Posterior cingulate gyrus (tissue), 11 donors: ENCODE data around the gene RAD51B.
A peak's percentile ranks its signal among the peaks of the same experiment; 100 is the strongest.

ENCODE experiments used
- DNase-seq, 10 donors: peaks; one replicate each; pipeline versions ENCODE4 v3.0.0 to v3.0.0-alpha.2; 2020 to 2021; ENCODE audit warnings: mixed read lengths in 3 of 10
- intact Hi-C: fragments of 100-400 bp; cut with DNase I; formaldehyde crosslinking; loops from one replicate; pipeline ENCODE4 v1.15.1; 2023

The RAD51B gene

DNA sequence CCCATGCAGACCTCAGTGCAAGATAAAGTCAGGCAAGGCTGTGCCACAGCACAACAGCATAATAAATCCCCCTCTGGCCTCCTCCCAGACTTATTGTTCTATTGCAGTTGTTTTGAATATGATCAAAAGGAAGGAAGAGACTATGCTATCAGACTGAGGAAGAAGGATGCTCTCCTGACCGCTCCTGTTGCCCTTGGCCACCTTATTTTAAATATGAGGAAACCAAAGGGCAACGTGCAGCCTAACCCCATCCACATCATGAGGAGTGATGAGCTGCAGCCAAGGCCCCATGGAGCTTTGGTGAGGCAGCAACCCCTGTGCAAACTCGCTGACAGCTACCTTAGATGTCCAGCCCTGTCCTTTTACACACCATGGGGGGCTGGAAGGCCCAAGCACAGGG is 681.6 kb downstream of the RAD51B start:
- no peak for DNase-seq
- intact Hi-C loops = no loop called here

DNA sequence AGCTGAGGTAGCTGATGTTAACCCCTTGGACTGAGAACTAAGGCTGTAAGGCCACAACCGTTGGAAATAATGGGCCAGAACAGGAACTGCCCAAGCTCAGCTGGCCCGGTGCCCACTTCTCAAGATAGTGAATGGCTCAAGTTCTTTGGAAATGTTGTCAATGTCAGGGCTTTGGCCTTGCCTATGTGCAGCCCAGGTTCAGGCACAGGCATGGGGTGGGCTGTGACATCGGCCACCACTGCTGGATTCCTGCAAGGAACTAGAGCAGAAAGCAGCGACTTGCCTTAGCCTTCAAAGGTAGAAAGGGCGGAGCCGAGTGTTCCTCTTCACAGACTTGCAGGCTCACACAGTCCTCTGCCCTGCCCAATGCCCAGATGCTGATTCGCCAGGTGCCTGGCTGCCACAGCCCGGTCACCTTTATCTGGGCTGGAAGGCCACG is 682.1 kb downstream of the RAD51B start:
- intact Hi-C loops = no loop called here
- no peak for DNase-seq

DNA sequence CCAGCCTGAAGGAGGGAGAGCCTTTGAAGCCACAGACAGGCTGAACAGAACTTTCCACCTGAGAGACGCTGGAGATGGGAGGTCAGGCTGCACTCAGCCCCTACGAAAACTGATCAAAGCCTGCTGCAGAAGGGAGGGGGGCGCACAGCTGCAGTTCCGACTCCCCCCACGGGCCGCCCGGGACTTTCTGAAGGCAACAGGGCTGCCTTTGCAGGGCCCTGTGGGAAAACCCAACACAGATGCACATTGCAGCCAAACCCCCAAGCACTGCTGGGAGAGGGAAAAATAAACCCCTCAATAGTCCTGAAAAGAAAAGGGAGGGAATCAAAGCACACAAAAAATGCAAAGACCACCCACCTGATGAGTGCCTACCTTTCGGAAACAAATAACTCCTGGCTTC is 682.7 kb downstream of the RAD51B start:
- no peak for DNase-seq
- intact Hi-C loops = no loop called here

DNA sequence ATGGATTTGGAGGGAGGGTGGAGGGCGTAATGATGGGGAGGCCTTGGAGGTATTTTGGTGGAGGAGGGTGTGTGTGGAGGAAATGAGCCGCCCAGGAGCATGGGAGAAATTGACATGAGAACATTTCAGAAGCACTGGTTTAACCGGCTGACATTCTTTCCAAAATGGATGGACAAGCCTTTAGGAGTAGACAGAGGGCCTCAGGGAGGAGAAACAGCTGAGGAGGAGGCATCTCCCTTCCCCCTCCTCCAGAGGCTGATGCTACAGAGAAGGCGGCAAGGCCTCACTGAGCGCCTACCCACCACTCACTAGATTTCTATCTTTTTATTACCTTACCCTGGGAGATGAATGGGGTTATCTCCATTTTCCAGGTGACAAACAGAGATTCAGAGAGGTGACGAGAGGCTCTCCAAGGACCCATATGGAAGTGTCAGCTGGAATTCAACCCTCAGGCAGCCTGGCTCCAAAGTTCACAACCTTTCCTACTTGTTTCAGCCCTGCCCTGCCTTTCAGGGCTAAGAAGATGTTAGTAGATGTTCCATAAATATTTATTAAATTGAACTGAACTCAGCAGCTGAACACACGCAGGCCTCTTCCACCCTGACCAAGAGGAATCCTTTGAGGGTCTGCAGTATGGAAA is 683.7 kb downstream of the RAD51B start:
- intact Hi-C loops = no loop called here
- DNase-seq = no peak

DNA sequence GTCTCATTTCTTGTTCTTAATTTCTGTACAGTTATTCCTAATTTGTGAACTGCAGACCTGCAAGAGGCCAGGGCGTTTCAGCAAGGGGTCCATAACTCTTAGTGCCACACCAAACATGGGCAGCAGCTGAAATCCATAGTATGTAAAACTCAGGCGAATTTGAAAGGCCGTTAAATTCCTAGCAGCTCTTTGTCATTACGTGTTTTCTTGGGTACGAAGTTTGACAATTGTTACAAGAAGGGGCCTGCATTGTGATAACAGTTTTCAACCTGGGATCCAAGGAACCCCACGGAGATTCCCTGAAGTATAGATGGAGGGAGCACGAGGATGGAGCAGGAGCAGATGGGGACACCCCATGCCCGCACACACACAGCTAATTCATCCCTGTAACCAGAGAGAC is 685.3 kb downstream of the RAD51B start:
- no peak for DNase-seq
- intact Hi-C loops = no loop called here

DNA sequence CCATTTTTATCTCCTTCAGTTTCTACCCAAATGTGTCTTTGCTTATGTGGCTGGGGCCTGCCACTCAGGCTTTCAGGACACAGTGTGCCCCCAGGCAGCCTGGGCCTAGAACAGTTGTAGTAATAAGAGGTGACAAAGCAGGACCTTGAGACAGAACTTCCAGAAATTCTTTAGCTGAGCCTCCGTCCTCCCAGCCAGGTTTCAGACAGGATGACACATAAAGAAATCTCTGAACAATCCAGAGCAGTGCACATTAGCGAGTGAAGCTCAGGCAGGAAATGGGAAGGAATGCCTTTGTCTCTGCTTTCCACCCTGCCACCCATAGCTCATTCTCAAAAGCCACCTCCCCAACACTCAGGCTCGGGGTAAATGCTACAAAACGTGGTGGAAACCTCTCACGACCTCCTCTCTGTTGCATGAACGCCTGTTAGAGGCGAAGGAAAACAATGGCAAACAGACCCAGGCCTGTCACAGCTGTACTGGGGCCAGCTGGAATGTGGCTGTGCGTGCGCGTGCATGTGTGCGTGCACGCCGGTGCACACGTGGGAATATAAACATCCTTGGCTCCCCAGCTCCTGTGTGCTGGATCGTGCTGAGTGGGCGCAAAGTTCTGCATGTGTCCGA is 686.6 kb downstream of the RAD51B start:
- intact Hi-C loops = no loop called here
- no peak for DNase-seq

DNA sequence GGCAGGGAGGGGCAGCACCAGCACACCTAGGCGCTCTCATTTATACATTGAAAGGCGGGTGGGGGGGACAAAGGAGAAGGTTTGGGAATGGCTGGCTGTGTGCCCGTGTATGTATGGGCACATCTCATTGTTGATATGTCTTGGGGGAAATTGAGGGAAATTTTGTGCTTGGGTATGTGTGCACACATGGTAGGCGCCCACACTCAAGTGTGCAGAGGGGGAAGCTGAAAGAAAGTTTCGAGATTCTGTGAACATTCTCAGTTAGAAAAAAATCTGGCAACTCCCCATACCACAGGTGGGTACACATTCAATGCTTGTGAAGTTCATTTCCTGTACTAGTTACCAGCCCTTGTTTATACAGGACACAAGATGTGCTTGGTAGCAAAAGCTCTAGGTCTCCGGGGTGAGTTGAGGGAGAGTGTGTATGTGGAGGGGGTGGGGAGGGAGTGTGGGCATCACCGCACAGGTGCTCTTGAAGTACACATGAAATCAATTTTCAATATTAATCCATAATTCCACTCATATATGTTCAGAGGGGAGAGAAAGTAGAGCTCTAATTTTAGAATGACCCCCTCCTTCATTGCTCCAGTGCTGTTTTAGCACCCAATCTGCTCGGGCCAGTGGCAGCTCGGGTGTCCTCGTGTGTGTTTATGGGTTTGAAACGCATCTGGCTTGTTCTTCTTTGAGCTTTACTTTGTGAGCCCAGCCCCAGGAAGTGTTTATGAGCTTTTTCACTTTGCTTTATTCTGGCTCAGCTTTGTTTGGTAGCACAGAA is 687.3 kb downstream of the RAD51B start:
- intact Hi-C loops = no loop called here
- DNase-seq = no peak

DNA sequence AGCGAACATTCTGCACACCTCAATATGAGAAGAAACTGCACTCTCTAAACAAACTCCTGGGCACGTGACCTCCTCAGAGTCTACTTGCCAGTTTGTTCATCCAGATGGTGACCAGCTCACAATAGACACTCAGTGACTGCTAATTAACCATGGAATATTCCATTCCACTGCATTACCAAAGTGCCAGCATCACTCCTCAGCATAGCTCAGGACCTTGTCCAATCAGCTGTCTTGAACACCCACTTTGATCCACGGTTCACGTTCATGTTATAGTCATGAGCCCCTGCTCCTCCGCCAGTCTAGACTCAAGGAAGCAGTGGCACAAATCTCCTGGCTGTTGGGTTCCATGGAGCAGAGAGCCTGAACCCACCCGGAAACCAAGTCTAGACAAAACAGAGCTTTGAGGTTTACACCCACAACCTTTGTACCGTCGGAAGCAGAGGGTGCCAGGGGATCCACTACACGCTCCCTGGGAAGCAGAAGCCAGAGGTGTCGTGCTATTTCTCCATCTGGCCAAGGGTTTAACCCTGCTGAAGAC is 688.0 kb downstream of the RAD51B start:
- DNase-seq = peak in 1 of 10 donors; percentile 28
- intact Hi-C loops = no loop called here

DNA sequence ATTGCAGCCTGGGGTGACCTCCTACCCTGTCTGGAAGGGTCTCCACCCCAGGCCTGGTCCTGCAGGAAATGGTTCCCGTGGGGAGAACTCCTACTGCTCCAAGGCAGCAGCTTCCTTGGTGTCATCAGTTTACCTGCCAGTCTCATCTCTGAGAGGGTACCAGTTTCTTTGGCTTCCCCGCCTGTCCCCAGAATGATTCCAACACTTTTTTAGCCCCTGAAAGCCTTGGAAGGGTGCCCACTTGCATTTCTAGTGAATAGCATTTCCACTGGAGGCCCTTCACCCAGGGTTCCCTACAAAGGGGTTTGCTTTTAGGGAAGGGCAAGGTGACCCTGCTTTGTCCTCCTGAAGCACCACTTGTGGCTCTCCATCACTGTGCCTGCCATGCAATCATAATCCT is 689.0 kb downstream of the RAD51B start:
- intact Hi-C loops = no loop called here
- DNase-seq = no peak

DNA sequence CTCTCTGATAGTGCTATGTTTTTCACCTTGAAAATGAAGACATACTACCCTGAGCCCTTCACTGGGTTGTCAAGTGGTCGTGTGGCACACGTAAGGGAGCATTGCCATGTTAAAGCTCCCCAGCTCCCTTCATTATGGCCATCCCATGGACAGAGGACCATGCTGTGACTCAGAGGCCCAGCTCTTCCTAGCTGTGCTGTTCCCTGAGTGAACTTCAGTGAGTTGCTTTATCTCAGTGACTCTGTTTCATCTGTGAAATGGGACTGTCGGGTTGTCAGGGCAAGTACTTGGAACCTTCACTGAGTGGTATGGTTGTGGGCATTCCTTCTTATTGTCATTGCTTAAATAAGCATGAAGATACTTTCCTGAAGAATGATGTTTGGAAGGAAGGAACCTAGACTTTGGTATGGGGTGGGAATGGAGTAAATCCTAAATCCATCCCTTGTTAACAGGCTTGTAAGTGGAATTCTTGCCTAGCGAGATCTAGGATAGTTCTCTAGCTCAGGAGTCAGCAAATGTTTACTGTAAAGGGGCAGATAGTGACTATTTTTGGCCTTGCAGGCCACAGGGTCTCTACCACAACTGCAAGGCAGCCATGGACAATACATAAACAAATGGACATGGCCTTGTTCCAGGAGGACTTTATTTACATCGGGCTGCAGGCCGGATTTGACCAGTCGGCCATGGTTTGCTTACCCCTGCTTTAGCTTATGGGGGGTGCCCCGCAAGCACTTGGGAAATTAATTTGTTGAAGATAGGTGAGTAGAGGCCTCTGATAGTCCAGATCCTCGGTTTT is 689.8 kb downstream of the RAD51B start:
- DNase-seq = no peak
- intact Hi-C loops = no loop called here

DNA sequence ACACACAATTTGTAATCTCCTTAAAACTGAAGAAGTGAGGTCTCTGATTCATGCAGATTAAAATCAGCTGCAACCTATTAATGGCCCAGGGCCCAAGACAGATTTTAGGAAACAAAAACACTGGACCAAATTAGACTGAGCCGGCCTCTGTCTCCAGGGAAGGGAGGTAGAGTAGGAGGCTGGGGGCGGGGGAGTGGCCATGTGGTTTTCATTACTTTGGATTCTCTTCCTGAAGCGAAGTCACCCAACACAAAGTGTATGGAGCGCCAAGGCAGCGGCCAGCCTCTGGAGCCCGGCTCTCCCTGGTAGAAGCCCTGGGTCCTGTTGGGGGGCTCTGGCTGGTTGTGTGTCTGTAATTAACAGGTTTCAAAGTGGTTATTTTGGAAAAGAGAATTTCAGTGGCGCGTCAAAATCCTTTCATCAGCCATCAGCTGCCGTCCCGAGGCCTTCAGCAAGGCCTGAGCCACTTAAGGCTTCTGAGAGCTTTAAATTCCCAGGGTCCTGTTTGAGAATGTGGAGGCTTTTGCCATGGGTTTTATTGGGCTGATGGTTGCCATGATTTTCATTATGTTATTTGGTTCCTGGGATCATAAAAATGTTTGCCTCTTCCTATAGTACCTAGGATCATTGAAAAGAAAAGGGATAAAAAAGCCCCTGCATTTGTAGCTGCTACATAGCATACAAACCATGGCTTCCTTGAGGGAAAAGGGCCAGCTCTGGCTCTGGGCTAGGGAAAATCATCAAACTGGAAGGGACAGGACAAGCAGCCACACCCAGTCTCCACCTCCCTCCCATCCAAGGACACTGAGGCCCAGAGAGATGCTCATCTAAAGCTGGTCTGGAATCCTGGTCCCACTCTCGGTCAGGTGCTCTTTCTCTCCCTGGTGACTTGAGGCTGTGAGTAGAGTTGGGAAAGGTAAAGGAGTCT is 690.9 kb downstream of the RAD51B start:
- DNase-seq = no peak
- intact Hi-C loops = no loop called here

DNA sequence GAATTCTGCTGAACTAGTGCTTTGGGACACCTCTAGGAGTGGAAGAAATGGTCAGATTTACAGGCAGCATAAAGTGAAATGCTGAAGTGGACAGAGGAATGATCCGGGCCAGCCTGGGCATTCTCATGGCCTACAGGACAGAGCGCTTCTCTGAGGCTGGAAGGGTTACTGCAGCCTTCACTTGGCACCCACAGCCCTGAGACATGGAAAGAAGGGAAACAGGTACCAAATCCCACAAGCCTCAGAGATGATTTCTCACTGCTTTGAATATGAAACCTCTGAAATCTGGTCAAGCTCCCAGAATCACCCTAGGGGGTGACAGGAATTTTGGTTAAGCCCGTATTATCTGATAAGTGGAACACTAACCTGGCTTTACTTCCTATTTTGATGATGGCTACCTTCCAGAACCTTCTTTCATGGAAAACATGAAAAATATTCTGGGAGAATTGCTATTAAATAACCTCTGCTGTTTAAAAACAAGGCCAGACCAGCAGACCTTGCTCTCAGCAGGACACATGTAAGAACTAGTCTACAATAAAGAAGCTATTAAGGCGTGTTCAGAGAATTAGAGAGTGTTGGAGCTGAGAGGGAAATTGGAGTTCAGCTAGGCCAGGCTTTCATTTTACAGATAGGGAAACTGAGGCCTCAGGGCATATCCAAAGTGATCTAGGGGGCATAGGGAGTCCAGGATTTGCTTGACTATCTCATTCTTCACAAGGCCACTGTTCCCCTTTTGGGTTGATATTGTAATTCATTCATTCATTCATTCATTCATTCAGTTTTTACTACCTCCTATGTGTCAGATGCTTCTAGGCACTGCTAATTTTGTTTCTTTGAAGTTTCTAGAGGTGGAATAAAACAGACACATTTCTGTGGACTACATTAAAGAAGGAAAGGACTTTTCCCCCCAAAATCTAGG is 691.8 kb downstream of the RAD51B start:
- no peak for DNase-seq
- intact Hi-C loops = no loop called here

DNA sequence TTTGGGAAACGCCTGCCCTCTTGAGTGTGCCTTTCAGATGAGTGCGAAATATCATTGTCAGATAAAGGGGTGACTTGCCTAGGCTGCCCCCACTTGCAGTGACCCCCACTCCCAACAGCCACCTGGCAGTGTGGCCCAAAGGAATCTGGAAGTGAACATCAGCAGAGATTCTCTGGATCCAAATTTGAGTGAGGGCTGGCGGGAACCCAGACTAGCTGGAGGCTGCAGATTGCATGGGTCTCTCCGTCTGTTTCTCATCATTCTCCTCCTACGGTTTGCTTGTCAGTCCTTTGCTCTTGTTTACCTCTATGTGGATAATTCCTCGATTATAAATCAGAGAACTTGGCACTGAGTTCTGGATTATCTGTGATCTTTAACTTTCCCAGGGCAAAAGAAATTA is 692.5 kb downstream of the RAD51B start:
- intact Hi-C loops = no loop called here
- DNase-seq = no peak

DNA sequence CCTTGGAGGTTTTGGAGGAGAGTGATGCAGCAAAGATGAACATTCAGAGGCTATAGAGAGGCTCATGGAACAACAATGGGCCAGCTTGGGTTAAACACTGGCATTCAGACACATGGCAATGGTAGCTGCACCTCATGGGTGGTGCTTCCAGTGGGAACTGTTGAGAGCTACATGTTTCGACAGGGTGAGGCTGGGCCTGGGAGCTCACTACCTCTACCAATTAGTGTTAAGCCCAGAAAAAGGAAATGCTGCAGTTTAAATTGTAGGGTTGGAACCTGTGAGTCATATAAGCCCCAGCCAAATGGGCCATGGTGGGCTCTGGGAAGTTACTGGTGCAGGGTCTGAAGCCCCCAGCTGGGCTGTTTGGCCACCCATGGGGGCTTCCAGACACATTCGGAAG is 693.6 kb downstream of the RAD51B start:
- no peak for DNase-seq
- intact Hi-C loops = no loop called here

DNA sequence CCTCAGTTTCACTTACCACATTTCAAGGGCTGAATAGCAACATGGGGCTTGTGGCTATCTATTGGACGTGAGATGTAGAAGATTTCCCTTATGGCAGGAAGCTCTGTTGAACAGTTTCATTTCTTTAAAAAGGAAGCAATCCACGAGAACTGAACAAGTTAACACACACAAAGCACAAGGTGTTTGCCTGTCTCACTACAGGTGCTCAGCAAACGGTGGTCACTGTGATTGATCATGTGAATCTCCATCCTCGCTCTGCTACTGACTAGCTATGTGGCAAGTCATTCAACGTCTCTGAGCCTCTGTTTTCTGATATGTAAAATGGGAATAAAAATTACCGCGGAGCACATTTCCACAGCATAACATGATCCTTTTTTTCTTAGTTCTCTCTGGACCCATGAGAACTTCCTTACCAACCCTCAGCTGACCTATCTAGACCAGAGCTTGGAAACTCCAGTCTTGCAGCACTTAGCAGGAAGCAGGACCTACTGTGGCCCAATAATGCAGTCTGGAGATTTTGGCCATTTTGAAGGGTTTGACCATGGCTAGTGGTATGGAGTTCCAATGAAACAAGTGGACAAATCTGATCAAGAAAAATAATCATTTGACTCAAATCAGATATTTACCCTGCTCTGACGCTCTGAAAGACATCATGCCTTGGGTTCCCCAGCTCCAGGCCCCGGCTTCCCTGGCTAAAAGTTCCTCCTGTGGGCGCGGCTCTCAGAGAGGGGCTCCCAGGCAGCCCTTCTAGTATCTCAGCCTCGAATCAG is 694.4 kb downstream of the RAD51B start:
- intact Hi-C loops = no loop called here
- DNase-seq = no peak

DNA sequence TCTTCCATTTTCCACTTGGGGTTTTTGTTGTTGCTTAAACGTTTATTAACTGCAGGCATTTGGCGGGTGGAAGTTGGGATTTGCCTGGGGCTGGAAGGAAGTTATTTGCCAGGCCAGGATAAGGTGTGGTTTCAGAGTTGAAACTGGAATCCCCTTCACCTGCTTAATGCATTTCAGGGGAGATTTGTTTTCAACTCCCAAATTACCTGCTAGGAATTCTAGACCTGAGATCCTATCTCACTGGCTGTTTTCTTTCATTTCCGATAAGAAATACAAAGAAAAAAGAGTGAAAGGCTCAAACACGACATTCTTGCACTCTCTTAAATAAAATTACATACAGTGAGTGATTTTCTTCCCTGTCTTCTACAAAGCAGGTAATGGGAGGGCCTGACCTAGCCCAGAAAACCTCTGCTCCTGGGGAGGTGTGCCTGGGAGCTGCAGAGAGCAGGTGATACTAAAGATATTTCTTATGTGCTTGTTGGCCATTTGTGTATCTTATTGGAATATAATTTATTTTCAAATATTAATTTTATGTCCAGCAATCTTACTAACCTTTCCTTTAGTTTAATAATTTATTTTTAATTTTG is 695.1 kb downstream of the RAD51B start:
- intact Hi-C loops = no loop called here
- DNase-seq = no peak

DNA sequence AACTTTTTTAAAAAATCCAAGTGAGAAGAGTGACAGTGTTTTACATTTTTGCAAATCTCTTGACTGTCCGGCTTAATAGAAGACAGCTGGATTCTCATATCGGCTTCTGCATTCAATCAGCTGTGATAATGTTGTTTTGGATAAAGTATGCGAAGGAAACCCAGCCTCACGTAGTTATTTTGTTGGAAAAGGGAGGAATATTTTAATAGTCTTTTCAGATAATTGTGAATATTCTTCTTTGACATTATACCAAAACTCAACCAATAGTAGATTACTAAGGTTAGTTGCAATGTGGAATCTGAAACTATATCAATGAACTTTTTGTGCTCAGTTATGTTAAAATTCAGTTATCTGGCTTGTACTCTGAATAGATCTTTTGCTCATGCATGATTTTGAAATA is 696.8 kb downstream of the RAD51B start:
- intact Hi-C loops = no loop called here
- no peak for DNase-seq

DNA sequence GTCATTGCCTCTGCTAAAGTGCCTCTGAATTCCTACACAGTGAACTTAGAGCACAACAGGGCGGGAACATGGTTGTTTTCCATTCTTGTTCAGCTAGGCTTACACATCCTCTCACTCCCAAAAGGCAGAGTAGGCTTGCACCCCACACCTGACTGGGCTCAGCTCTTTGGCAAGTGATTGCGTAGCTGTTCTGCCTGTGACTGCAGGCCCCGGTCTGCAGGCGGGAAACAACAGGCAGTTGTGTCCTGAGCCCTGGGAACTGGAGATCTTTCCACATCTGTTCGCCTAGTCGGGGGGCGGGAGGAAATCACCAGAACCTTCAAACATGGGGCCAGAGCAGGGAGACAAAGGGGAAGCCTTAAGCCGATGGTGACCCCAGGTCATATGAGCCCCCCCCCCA is 698.6 kb downstream of the RAD51B start:
- no peak for DNase-seq
- intact Hi-C loops = no loop called here
